GM13976 (cell line): ENCODE results near the gene FKBP11.

Source experiments
- DNase-seq: peaks from one replicate; pipeline ENCODE4 v3.0.0; 2012; ENCODE audit warnings: low spot score
- CTCF ChIP-seq: IDR thresholded peaks from 2 replicates; pipeline ENCODE4 v1.5.1; 2012; ENCODE audit warnings: borderline replicate concordance, mild to moderate bottlenecking; ENCODE audit not compliant: insufficient read depth; ENCODE audit errors: extremely low read depth, missing control alignments, control extremely low read depth
- in situ Hi-C: fragments of 300-500 bp; cut with MboI; formaldehyde crosslinking; loops from one replicate; pipeline ENCODE4 v1.12.0; 2022; ENCODE audit warnings: low sequenced_read_pairs, mixed read lengths, inconsistent platforms; ENCODE audit not compliant: unreplicated experiment

The FKBP11 gene

GRCh38 chr12:48901278-48901677 lies 24.0 kb downstream of the FKBP11 start:
- DNase-seq, result peak; percentile 67
- TF ChIP-seq CTCF, result no peak
- in situ Hi-C loops, result no loop called here

GRCh38 chr12:48899651-48900050 lies 25.6 kb downstream of the FKBP11 start:
- in situ Hi-C loops, result no loop called here
- no peak for TF ChIP-seq CTCF
- no peak for DNase-seq

- no peak for DNase-seq
- in situ Hi-C loops, result no loop called here
These were observed 31.0 kb downstream of the FKBP11 start for GRCh38 chr12:48894271-48894670.

GRCh38 chr12:48890657-48891418 lies 34.5 kb downstream of the FKBP11 start:
- peak; percentile 83 for DNase-seq
- TF ChIP-seq CTCF, result peak; percentile 95
- in situ Hi-C loops, result no loop called here

More at GRCh38 chr12:48894271-48894670, 31.0 kb downstream of the FKBP11 start:
- no peak for TF ChIP-seq CTCF

GRCh38 chr12:48889679-48890078 lies 35.6 kb downstream of the FKBP11 start:
- no peak for DNase-seq
- no peak for TF ChIP-seq CTCF
- in situ Hi-C loops, result no loop called here

GRCh38 chr12:48883305-48884161 lies 41.8 kb downstream of the FKBP11 start:
- no peak for DNase-seq
- no peak for TF ChIP-seq CTCF
- in situ Hi-C loops, result no loop called here
